A549 (cell line): ENCODE data around the gene GSTP1.

Experiments
- BCL3 ChIP-seq: fragments of >200 bp; sonication (Bioruptor Twin); formaldehyde crosslinking; IDR thresholded peaks from 3 replicates; pipeline ENCODE4 v1.6.1; 2016
- CBX2 ChIP-seq: fragments of 200-600 bp; sonication (generic); IDR thresholded peaks from 2 replicates; pipeline ENCODE4 v1.6.1; 2016; ENCODE audit warnings: low read depth, mild to moderate bottlenecking, borderline replicate concordance
- CEBPB ChIP-seq, 2 experiments: fragments of >200 bp in 1 of 2; sonication (Bioruptor Twin) in 1 of 2; formaldehyde crosslinking in 1 of 2; IDR thresholded peaks; 2 replicates each; pipeline ENCODE4 v1.6.1; 2012 to 2016
- CTCF ChIP-seq: fragments of >200 bp; sonication (Bioruptor Twin); formaldehyde crosslinking; IDR thresholded peaks from 3 replicates; pipeline ENCODE4 v1.5.1; 2016
- EP300 ChIP-seq, 2 experiments: fragments of >200 bp; sonication (Bioruptor Twin); formaldehyde crosslinking; IDR thresholded peaks; 2 replicates in 1 of 2; 3 replicates in 1 of 2; pipeline ENCODE4 v1.6.1; 2016 to 2017
- FOSB ChIP-seq: fragments of 250-450 bp; sonication (Bioruptor Pico); IDR thresholded peaks from 2 replicates; pipeline ENCODE4 v1.5.0; 2020; ENCODE audit warnings: mild to moderate bottlenecking, moderate library complexity
- KDM5A ChIP-seq: fragments of 200-600 bp; sonication (generic); IDR thresholded peaks from 2 replicates; pipeline ENCODE4 v1.6.1; 2016; ENCODE audit warnings: antibody characterized with exemption, mild to moderate bottlenecking
- POLR2A ChIP-seq: IDR thresholded peaks from 2 replicates; pipeline ENCODE4 v1.6.1; 2012; ENCODE audit warnings: mild to moderate bottlenecking, low read length
- RFX5 ChIP-seq: fragments of 450-650 bp; IDR thresholded peaks from 2 replicates; pipeline ENCODE4 v1.7.1; 2014; ENCODE audit warnings: antibody characterized with exemption, mild to moderate bottlenecking, moderate library complexity
- RNF2 ChIP-seq: fragments of 200-600 bp; sonication (generic); IDR thresholded peaks from 2 replicates; pipeline ENCODE4 v1.6.1; 2016; ENCODE audit warnings: low read depth, mild to moderate bottlenecking, antibody characterized with exemption, moderate library complexity, borderline replicate concordance
- ZFP36 ChIP-seq: fragments of 450-650 bp; IDR thresholded peaks from 2 replicates; pipeline ENCODE4 v1.6.1; 2014; ENCODE audit warnings: borderline replicate concordance; ENCODE audit not compliant: partially characterized antibody
- TF ChIP-seq, protein P1 (sequence below): fragments of 200-600 bp; sonication (generic); IDR thresholded peaks from 2 replicates; pipeline ENCODE4 v1.6.1; 2016; ENCODE audit warnings: antibody characterized with exemption, mild to moderate bottlenecking, moderate library complexity

DNA sequence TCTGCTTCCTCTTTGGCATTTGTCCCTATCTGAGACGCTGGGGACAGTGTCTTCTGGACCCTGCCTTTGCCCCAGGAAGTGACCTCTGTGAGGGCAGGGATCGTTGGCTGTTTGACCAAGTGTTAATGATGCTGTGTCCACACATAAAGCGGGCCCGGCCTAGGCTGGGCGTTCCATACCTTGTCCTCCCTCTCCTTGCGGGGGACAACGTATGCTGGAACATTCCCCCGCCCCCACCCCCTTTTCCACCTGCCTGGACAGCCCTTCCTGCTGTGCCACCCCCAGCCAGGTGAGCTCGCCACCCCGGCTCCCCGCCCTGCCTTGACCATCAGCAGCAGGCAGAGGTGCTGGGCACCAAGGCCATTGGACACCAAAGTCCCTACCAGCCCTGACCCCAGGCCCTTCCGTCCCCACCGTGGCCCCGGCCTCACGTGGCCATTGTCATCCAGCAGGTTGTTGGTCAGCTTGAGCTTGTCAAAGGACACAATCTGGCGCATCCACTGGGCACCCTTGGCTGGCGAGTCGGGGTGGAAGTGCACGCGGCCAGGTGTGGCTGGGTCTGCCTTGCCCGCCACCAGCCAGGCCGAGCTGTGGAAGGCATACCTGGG, 50.2 kb downstream of the GSTP1 start:
- TF ChIP-seq CTCF = no peak
- no peak for TF ChIP-seq RFX5
- no peak for TF ChIP-seq KDM5A
- no peak for TF ChIP-seq ZFP36
- TF ChIP-seq FOSB (CRISPR knock-in tag) = no peak
- no peak for TF ChIP-seq BCL3
- TF ChIP-seq EP300 (IDR thresholded peaks at IDR 0.05) = no peak
- TF ChIP-seq CBX2 = no peak
- TF ChIP-seq, protein P1, sequence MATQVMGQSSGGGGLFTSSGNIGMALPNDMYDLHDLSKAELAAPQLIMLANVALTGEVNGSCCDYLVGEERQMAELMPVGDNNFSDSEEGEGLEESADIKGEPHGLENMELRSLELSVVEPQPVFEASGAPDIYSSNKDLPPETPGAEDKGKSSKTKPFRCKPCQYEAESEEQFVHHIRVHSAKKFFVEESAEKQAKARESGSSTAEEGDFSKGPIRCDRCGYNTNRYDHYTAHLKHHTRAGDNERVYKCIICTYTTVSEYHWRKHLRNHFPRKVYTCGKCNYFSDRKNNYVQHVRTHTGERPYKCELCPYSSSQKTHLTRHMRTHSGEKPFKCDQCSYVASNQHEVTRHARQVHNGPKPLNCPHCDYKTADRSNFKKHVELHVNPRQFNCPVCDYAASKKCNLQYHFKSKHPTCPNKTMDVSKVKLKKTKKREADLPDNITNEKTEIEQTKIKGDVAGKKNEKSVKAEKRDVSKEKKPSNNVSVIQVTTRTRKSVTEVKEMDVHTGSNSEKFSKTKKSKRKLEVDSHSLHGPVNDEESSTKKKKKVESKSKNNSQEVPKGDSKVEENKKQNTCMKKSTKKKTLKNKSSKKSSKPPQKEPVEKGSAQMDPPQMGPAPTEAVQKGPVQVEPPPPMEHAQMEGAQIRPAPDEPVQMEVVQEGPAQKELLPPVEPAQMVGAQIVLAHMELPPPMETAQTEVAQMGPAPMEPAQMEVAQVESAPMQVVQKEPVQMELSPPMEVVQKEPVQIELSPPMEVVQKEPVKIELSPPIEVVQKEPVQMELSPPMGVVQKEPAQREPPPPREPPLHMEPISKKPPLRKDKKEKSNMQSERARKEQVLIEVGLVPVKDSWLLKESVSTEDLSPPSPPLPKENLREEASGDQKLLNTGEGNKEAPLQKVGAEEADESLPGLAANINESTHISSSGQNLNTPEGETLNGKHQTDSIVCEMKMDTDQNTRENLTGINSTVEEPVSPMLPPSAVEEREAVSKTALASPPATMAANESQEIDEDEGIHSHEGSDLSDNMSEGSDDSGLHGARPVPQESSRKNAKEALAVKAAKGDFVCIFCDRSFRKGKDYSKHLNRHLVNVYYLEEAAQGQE = no peak
- no peak for TF ChIP-seq CEBPB (IDR thresholded peaks at IDR 0.05)
- no peak for TF ChIP-seq RNF2
- TF ChIP-seq POLR2A = no peak
